ENCODE measurements around the gene KCNF1.

The KCNF1 gene

GRCh38 chr2:10892796-10893350 is 18.9 kb upstream of the KCNF1 start:
- TF ChIP-seq TAF1 (IDR thresholded peaks at IDR 0.05; ENCODE audit: borderline replicate concordance, insufficient read depth, low read length): no peak

GRCh38 chr2:10894264-10894935 is 17.3 kb upstream of the KCNF1 start:
- no peak for TF ChIP-seq REST (IDR thresholded peaks at IDR 0.05; ENCODE audit: insufficient read depth in 1 of 2, low read depth in 2 of 2, low read length in 2 of 2)
- no peak for TF ChIP-seq FOXP2 (optimal IDR thresholded peaks at IDR 0.05; ENCODE audit: borderline replicate concordance, extremely low read depth, extremely low read length, insufficient read depth)
- no peak for TF ChIP-seq POLR2AphosphoS5 (IDR thresholded peaks at IDR 0.05; ENCODE audit: low read depth, low read length)
- TF ChIP-seq TAF1 (IDR thresholded peaks at IDR 0.05; ENCODE audit: borderline replicate concordance, insufficient read depth, low read length): no peak
- TF ChIP-seq SIN3A (IDR thresholded peaks at IDR 0.05; ENCODE audit: borderline replicate concordance, insufficient read depth, low read length): no peak

GRCh38 chr2:10895231-10895630 is 16.5 kb upstream of the KCNF1 start:
- TF ChIP-seq FOXP2 (optimal IDR thresholded peaks at IDR 0.05; ENCODE audit: borderline replicate concordance, extremely low read depth, extremely low read length, insufficient read depth): no peak
- TF ChIP-seq SIN3A (IDR thresholded peaks at IDR 0.05; ENCODE audit: borderline replicate concordance, insufficient read depth, low read length): no peak
- no peak for TF ChIP-seq REST (IDR thresholded peaks at IDR 0.05; ENCODE audit: insufficient read depth in 1 of 2, low read depth in 2 of 2, low read length in 2 of 2)
- no peak for TF ChIP-seq POLR2AphosphoS5 (IDR thresholded peaks at IDR 0.05; ENCODE audit: low read depth, low read length)
- no peak for TF ChIP-seq TAF1 (IDR thresholded peaks at IDR 0.05; ENCODE audit: borderline replicate concordance, insufficient read depth, low read length)

- TF ChIP-seq SIN3A (IDR thresholded peaks at IDR 0.05; ENCODE audit: borderline replicate concordance, insufficient read depth, low read length) (no peak), REST (IDR thresholded peaks at IDR 0.05; ENCODE audit: insufficient read depth in 1 of 2, low read depth in 2 of 2, low read length in 2 of 2) (no peak), TAF1 (IDR thresholded peaks at IDR 0.05; ENCODE audit: borderline replicate concordance, insufficient read depth, low read length) (no peak), FOXP2 (optimal IDR thresholded peaks at IDR 0.05; ENCODE audit: borderline replicate concordance, extremely low read depth, extremely low read length, insufficient read depth) (no peak), POLR2AphosphoS5 (IDR thresholded peaks at IDR 0.05; ENCODE audit: low read depth, low read length) (no peak)
These were observed 13.8 kb upstream of the KCNF1 start for GRCh38 chr2:10897956-10898355.

GRCh38 chr2:10900216-10901109 is 11.3 kb upstream of the KCNF1 start:
- TF ChIP-seq REST (IDR thresholded peaks at IDR 0.05; ENCODE audit: insufficient read depth in 1 of 2, low read depth in 2 of 2, low read length in 2 of 2): no peak
- TF ChIP-seq SIN3A (IDR thresholded peaks at IDR 0.05; ENCODE audit: borderline replicate concordance, insufficient read depth, low read length): no peak
- TF ChIP-seq FOXP2 (optimal IDR thresholded peaks at IDR 0.05; ENCODE audit: borderline replicate concordance, extremely low read depth, extremely low read length, insufficient read depth): no peak
- no peak for TF ChIP-seq TAF1 (IDR thresholded peaks at IDR 0.05; ENCODE audit: borderline replicate concordance, insufficient read depth, low read length)
- no peak for TF ChIP-seq POLR2AphosphoS5 (IDR thresholded peaks at IDR 0.05; ENCODE audit: low read depth, low read length)
